Esophagus squamous epithelium (tissue), 4 donors: Measurements from ENCODE around the gene ZNF496.

ENCODE experiments used
- POLR2A ChIP-seq, 4 donors: fragments of 450-650 bp; IDR thresholded peaks; one replicate each; pipeline ENCODE4 v1.6.1; 2017; ENCODE audit warnings: antibody characterized with exemption in 4 of 4, mild to moderate bottlenecking in 4 of 4, moderate library complexity in 3 of 4
- TF ChIP-seq, protein P1 (sequence below), 6 experiments: fragments of 450-650 bp in 4 of 6; fragments of 200-600 bp in 2 of 6; sonication (generic) in 2 of 6; IDR thresholded peaks; one replicate each; pipeline ENCODE4 v1.5.1; 2016 to 2019; ENCODE audit warnings: antibody characterized with exemption in 6 of 6, mild to moderate bottlenecking in 4 of 6, moderate library complexity in 4 of 6

DNA sequence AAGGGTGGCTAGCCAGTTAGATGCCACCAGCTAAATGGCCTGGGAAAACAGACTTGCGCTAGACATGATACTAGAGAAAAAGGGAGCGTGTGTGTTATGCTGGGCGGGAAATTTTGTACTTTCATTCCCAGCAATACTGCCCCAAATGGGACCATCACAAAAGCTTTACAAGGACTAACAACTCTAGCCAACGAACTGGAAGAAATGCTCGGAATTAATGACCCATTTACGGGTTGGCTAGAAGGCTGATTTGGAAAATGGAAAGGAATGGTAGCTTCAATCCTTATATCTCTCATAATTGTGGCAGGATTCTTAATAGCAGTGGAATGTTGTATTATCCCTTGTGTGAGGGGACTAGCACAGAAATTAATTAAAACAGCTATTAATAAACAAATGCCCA is 27.9 kb upstream of the ZNF496 start:
- TF ChIP-seq, protein P1, sequence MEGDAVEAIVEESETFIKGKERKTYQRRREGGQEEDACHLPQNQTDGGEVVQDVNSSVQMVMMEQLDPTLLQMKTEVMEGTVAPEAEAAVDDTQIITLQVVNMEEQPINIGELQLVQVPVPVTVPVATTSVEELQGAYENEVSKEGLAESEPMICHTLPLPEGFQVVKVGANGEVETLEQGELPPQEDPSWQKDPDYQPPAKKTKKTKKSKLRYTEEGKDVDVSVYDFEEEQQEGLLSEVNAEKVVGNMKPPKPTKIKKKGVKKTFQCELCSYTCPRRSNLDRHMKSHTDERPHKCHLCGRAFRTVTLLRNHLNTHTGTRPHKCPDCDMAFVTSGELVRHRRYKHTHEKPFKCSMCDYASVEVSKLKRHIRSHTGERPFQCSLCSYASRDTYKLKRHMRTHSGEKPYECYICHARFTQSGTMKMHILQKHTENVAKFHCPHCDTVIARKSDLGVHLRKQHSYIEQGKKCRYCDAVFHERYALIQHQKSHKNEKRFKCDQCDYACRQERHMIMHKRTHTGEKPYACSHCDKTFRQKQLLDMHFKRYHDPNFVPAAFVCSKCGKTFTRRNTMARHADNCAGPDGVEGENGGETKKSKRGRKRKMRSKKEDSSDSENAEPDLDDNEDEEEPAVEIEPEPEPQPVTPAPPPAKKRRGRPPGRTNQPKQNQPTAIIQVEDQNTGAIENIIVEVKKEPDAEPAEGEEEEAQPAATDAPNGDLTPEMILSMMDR (IDR thresholded peaks at IDR 0.05): no peak
- no peak for TF ChIP-seq POLR2A (IDR thresholded peaks at IDR 0.05)
